ENCODE results near the gene SLC6A18.

DNA sequence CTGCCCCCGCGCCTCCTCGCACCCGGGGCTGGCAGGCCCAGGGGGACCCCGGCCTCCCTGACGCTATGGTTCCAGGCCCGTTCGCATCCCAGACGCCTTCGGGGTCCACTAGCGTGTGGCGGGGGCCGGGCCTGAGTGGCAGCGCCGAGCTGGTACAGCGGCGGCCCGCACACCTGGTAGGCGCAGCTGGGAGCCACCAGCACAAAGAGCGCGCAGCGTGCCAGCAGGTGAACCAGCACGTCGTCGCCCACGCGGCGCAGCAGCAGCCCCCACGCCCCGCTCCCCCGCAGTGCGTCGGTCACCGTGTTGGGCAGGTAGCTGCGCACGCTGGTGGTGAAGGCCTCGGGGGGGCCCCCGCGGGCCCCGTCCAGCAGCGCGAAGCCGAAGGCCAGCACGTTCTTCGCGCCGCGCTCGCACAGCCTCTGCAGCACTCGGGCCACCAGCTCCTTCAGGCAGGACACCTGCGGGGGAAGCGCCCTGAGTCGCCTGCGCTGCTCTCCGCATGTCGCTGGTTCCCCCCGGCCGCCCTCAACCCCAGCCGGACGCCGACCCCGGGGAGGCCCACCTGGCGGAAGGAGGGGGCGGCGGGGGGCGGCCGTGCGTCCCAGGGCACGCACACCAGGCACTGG is 69.1 kb downstream of the SLC6A18 start:
- TF ChIP-seq CTCF (IDR thresholded peaks at IDR 0.05) (no peak), POLR2A (IDR thresholded peaks at IDR 0.05) (no peak)
